SU-DHL-6 (cell line): ENCODE data around the gene PDZD8.
A peak's percentile ranks its signal among the peaks of the same experiment; 100 is the strongest.

Experiments
- H2AFZ ChIP-seq: fragments of 200-600 bp; sonication (generic); 2 replicates; pipeline ENCODE4 v1.6.1; 2014; ENCODE audit warnings: low read depth, mild to moderate bottlenecking, moderate library complexity, mixed read lengths, antibody characterized with exemption, low read length; ENCODE audit not compliant: severe bottlenecking
- H3F3A ChIP-seq: fragments of 200-600 bp; shearing (Covaris generic); 2 replicates; pipeline ENCODE4 v1.6.0; 2016; ENCODE audit warnings: antibody characterized with exemption, mild to moderate bottlenecking; ENCODE audit not compliant: insufficient read depth
- H3K27ac ChIP-seq: fragments of 200-600 bp; sonication (generic); 2 replicates; pipeline ENCODE4 v1.5.1; 2016; ENCODE audit warnings: low read depth, mild to moderate bottlenecking, low read length, moderate library complexity, mixed read lengths
- H3K27me3 ChIP-seq: fragments of 200-600 bp; sonication (generic), shearing (Covaris generic); 2 replicates; pipeline ENCODE4 v1.6.0; 2014; ENCODE audit warnings: mild to moderate bottlenecking, low read length
- H3K36me3 ChIP-seq: fragments of 200-600 bp; sonication (generic); 2 replicates; pipeline ENCODE4 v1.6.1; 2014; ENCODE audit warnings: mild to moderate bottlenecking, low read length, mixed read lengths
- H3K4me2 ChIP-seq: fragments of 300-600, 200-600 bp; shearing (Covaris generic), sonication (generic); 2 replicates; pipeline ENCODE4 v1.6.0; 2014; ENCODE audit warnings: low read length, low read depth, mild to moderate bottlenecking; ENCODE audit not compliant: poor library complexity, severe bottlenecking
- H3K4me3 ChIP-seq: fragments of 200-600 bp; sonication (generic); 2 replicates; pipeline ENCODE4 v1.5.1; 2014; ENCODE audit warnings: antibody characterized with exemption, low read length, mild to moderate bottlenecking, mixed read lengths; ENCODE audit not compliant: insufficient read depth, poor library complexity, severe bottlenecking
- H3K79me2 ChIP-seq: fragments of 200-600 bp; sonication (generic); 2 replicates; pipeline ENCODE4 v1.6.1; 2014; ENCODE audit warnings: mild to moderate bottlenecking, low read length, moderate library complexity; ENCODE audit not compliant: insufficient read depth
- H3K9ac ChIP-seq: fragments of 200-600 bp; sonication (generic); 2 replicates; pipeline ENCODE4 v1.7.0; 2014; ENCODE audit warnings: mild to moderate bottlenecking, low read length
- H3K9me2 ChIP-seq: fragments of 200-600 bp; sonication (generic); replicated peaks from 2 replicates; pipeline ENCODE4 v1.6.1; 2014; ENCODE audit warnings: low read length; ENCODE audit not compliant: insufficient read depth
- H3K9me3 ChIP-seq: fragments of 200-600 bp; sonication (generic); 2 replicates; pipeline ENCODE4 v1.6.1; 2014; ENCODE audit warnings: low read length, mixed read lengths; ENCODE audit not compliant: insufficient read depth
- H4K20me1 ChIP-seq: fragments of 200-600 bp; sonication (generic); 2 replicates; pipeline ENCODE4 v1.6.1; 2014; ENCODE audit warnings: low read depth, mild to moderate bottlenecking, antibody characterized with exemption, low read length, moderate library complexity, mixed read lengths
- CTCF ChIP-seq: fragments of 200-600 bp; sonication (generic); IDR thresholded peaks from one replicate; pipeline ENCODE4 v1.5.1; 2017; ENCODE audit warnings: antibody characterized with exemption, mild to moderate bottlenecking, low read length, moderate library complexity; ENCODE audit not compliant: insufficient read depth, poor library complexity, severe bottlenecking
- EZH2phosphoT487 ChIP-seq: fragments of 200-600 bp; sonication (generic), shearing (Covaris generic); conservative IDR thresholded peaks from 2 replicates; pipeline ENCODE4 v1.6.1; 2018; ENCODE audit warnings: mild to moderate bottlenecking, antibody characterized with exemption, low read length, moderate library complexity, mixed read lengths

The PDZD8 gene

GRCh38 chr10:117322260-117322659 is 53.0 kb downstream of the PDZD8 start:
- Histone ChIP-seq H3K9ac (no peak overlapping the region), H3K79me2 (peaks cover 9% of the 10 kb centered on the region; the same call in 1 of the 2 replicates), H3F3A (peaks cover 4% of the 10 kb centered on the region; the same call in 1 of the 2 replicates), H3K9me3 (no peaks in the 10 kb centered on the region), H3K27ac (no peak overlapping the region), H3K36me3 (0 out of 2 replicates have a peak, but pooled peaks cover 4% of the 10 kb centered on the region), H3K9me2 (no peaks in the 10 kb centered on the region), H2AFZ (no peak overlapping the region), H3K4me3 (no peak overlapping the region), H4K20me1 (peaks cover 14% of the 10 kb centered on the region), H3K4me2 (no peak overlapping the region), H3K27me3 (no peaks in the 10 kb centered on the region)
- no peak for TF ChIP-seq CTCF
- TF ChIP-seq EZH2phosphoT487, result no peak

- H3K9me2 ChIP-seq, result no peaks in the 10 kb centered on the region
These were observed 55.1 kb downstream of the PDZD8 start for GRCh38 chr10:117320050-117320665.

GRCh38 chr10:117318909-117319308 is 56.3 kb downstream of the PDZD8 start:
- peaks cover 9% of the 10 kb centered on the region; the same call in 1 of the 2 replicates for H3K79me2 ChIP-seq
- H3K9me3 ChIP-seq, result no peaks in the 10 kb centered on the region
- H3K36me3 ChIP-seq, result 0 out of 2 replicates have a peak, but pooled peaks cover 4% of the 10 kb centered on the region
- no peak overlapping the region for H3K4me3 ChIP-seq
- peaks cover 14% of the 10 kb centered on the region for H4K20me1 ChIP-seq
- no peaks in the 10 kb centered on the region for H3K9me2 ChIP-seq
- no peak overlapping the region for H3K27ac ChIP-seq
- no peak overlapping the region for H2AFZ ChIP-seq
- H3K9ac ChIP-seq, result no peak overlapping the region
- no peak overlapping the region for H3K4me2 ChIP-seq
- TF ChIP-seq CTCF (peak; percentile 49), EZH2phosphoT487 (no peak)
- H3K27me3 ChIP-seq, result no peaks in the 10 kb centered on the region
- H3F3A ChIP-seq, result peaks cover 4% of the 10 kb centered on the region; the same call in 1 of the 2 replicates

More at GRCh38 chr10:117320050-117320665, 55.1 kb downstream of the PDZD8 start:
- Histone ChIP-seq H3K9ac (no peak overlapping the region), H3F3A (peaks cover 4% of the 10 kb centered on the region; the same call in 1 of the 2 replicates), H3K4me3 (no peak overlapping the region), H3K79me2 (peaks cover 9% of the 10 kb centered on the region; the same call in 1 of the 2 replicates), H4K20me1 (peaks cover 14% of the 10 kb centered on the region), H3K27me3 (no peaks in the 10 kb centered on the region), H2AFZ (no peak overlapping the region), H3K27ac (no peak overlapping the region), H3K9me3 (no peaks in the 10 kb centered on the region), H3K36me3 (0 out of 2 replicates have a peak, but pooled peaks cover 4% of the 10 kb centered on the region), H3K4me2 (no peak overlapping the region)
- no peak for TF ChIP-seq EZH2phosphoT487
- TF ChIP-seq CTCF, result peak; percentile 44
